Keratinocyte (primary cell): Measurements from ENCODE around the gene LPAR5.

Experiments
- EZH2 ChIP-seq: IDR thresholded peaks from one replicate; pipeline ENCODE4 v1.6.1; 2012; ENCODE audit warnings: inconsistent platforms, mild to moderate bottlenecking, low read length, moderate library complexity
- TF ChIP-seq, protein P1 (sequence below), 3 experiments: IDR thresholded peaks in 1 of 3; conservative IDR thresholded peaks in 1 of 3; optimal IDR thresholded peaks in 1 of 3; 2 replicates in 2 of 3; 3 replicates in 1 of 3; pipeline versions ENCODE3 to v1.5.1; 2011; ENCODE audit warnings: low read length in 3 of 3, mild to moderate bottlenecking in 3 of 3, moderate library complexity in 2 of 3, control low read depth in 1 of 3, inconsistent platforms in 1 of 3; ENCODE audit not compliant: insufficient read depth in 2 of 3; ENCODE audit errors: extremely low read depth in 1 of 3

DNA sequence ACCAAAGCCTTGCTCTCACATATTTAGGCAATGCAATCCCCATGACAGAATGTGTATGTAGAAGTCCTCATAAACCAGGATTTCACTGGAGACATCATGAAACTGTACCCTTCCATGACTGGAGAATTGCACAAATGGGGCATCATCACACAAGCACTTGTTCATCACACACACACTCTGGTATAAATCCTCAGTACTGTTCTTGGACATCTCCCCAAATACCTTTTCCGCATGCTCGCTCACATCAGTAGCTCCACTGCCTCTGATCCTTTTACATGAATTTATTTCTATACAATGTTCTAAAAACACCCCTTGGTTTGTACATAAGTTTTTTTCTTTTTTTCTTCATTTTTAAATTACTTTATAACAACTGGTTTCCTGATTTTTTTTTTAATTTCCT is 30.5 kb upstream of the LPAR5 start:
- TF ChIP-seq, protein P1, sequence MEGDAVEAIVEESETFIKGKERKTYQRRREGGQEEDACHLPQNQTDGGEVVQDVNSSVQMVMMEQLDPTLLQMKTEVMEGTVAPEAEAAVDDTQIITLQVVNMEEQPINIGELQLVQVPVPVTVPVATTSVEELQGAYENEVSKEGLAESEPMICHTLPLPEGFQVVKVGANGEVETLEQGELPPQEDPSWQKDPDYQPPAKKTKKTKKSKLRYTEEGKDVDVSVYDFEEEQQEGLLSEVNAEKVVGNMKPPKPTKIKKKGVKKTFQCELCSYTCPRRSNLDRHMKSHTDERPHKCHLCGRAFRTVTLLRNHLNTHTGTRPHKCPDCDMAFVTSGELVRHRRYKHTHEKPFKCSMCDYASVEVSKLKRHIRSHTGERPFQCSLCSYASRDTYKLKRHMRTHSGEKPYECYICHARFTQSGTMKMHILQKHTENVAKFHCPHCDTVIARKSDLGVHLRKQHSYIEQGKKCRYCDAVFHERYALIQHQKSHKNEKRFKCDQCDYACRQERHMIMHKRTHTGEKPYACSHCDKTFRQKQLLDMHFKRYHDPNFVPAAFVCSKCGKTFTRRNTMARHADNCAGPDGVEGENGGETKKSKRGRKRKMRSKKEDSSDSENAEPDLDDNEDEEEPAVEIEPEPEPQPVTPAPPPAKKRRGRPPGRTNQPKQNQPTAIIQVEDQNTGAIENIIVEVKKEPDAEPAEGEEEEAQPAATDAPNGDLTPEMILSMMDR (optimal IDR thresholded peaks at IDR 0.05 in 1 of 3, IDR thresholded peaks at IDR 0.05 in 1 of 3, conservative IDR thresholded peaks at IDR 0.05 in 1 of 3; ENCODE audit: extremely low read depth in 1 of 3, insufficient read depth in 2 of 3, low read length in 3 of 3) = no peak
- TF ChIP-seq EZH2 = no peak
